ENCODE results near the gene FOXP2. TPM values are rescaled to one million over a fixed set of nuclear protein-coding genes. Genes with fewer than 3 reads are reported as not detected.

Gene FOXP2
- total RNA-seq, 1 donor from 2014 or later, result 1.1 TPM

GRCh38 chr7:114466917-114467316 lies 52.3 kb downstream of the FOXP2 start:
- no peak overlapping the region for H3K4me3 ChIP-seq
- H3K79me2 ChIP-seq (ENCODE audit: low read depth), result no peaks in the 10 kb centered on the region
- no peaks in the 10 kb centered on the region for H3K36me3 ChIP-seq
- TF ChIP-seq CTCF (IDR thresholded peaks at IDR 0.05), result no peak
- TF ChIP-seq EZH2phosphoT487 (IDR thresholded peaks at IDR 0.05), result no peak
- TF ChIP-seq EZH2 (IDR thresholded peaks at IDR 0.05), result no peak
- H3K4me2 ChIP-seq, result no peak overlapping the region
- H3K36me3 Mint-ChIP-seq, result no peaks in the 10 kb centered on the region
- H3K4me1 ChIP-seq, result no peaks in the 10 kb centered on the region
- H3K27me3 Mint-ChIP-seq (ENCODE audit: insufficient read depth, low read depth), result no peaks in the 10 kb centered on the region
- no peak overlapping the region for H3K27ac ChIP-seq
- no peak overlapping the region for H3K9ac ChIP-seq
- H3K27me3 ChIP-seq, result no peaks in the 10 kb centered on the region
- no peaks in the 10 kb centered on the region for H3F3A ChIP-seq (ENCODE audit: low read depth)
- no peaks in the 10 kb centered on the region for H4K20me1 ChIP-seq (ENCODE audit: low read depth)
- no peak for DNase-seq (ENCODE audit: low spot score)
- no peaks in the 10 kb centered on the region for H3K9me3 ChIP-seq (ENCODE audit: low read depth)
- H3K9me3 Mint-ChIP-seq, result no peaks in the 10 kb centered on the region
- no peak overlapping the region for H2AFZ ChIP-seq (replicated peaks)
- H3K27ac Mint-ChIP-seq, result no peak overlapping the region
- peaks cover 6% of the 10 kb centered on the region for H3K4me1 Mint-ChIP-seq
- H3K4me3 Mint-ChIP-seq, result no peak overlapping the region

- Histone ChIP-seq H3K27me3 (no peaks in the 10 kb centered on the region), H4K20me1 (ENCODE audit: low read depth) (no peaks in the 10 kb centered on the region), H3K9ac (no peak overlapping the region), H3K79me2 (ENCODE audit: low read depth) (no peaks in the 10 kb centered on the region), H3K27ac (no peak overlapping the region), H3K4me2 (no peak overlapping the region), H3K4me3 (no peak overlapping the region), H3K4me1 (no peaks in the 10 kb centered on the region), H2AFZ (replicated peaks) (no peak overlapping the region), H3F3A (ENCODE audit: low read depth) (no peaks in the 10 kb centered on the region), H3K36me3 (no peaks in the 10 kb centered on the region), H3K9me3 (ENCODE audit: low read depth) (no peaks in the 10 kb centered on the region)
- no peak overlapping the region for H3K4me3 Mint-ChIP-seq
- no peak overlapping the region for H3K27ac Mint-ChIP-seq
- no peaks in the 10 kb centered on the region for H3K9me3 Mint-ChIP-seq
- no peaks in the 10 kb centered on the region for H3K27me3 Mint-ChIP-seq (ENCODE audit: insufficient read depth, low read depth)
- TF ChIP-seq CTCF (IDR thresholded peaks at IDR 0.05), result no peak
- TF ChIP-seq EZH2phosphoT487 (IDR thresholded peaks at IDR 0.05), result no peak
- no peak for TF ChIP-seq EZH2 (IDR thresholded peaks at IDR 0.05)
- no peaks in the 10 kb centered on the region for H3K36me3 Mint-ChIP-seq
- peaks cover 6% of the 10 kb centered on the region for H3K4me1 Mint-ChIP-seq
- DNase-seq (ENCODE audit: low spot score), result no peak
These were observed 54.2 kb downstream of the FOXP2 start for GRCh38 chr7:114468844-114469243.

- no peaks in the 10 kb centered on the region for H3K4me1 ChIP-seq
- H3K27ac ChIP-seq, result no peak overlapping the region
- no peaks in the 10 kb centered on the region for H3K79me2 ChIP-seq (ENCODE audit: low read depth)
- H3K4me3 Mint-ChIP-seq, result no peak overlapping the region
- no peak overlapping the region for H3K9ac ChIP-seq
- H3K36me3 Mint-ChIP-seq, result no peaks in the 10 kb centered on the region
- no peak overlapping the region for H3K27ac Mint-ChIP-seq
- DNase-seq (ENCODE audit: low spot score), result no peak
- no peaks in the 10 kb centered on the region for H3K4me1 Mint-ChIP-seq
- no peaks in the 10 kb centered on the region for H3K27me3 Mint-ChIP-seq (ENCODE audit: insufficient read depth, low read depth)
- H4K20me1 ChIP-seq (ENCODE audit: low read depth), result no peaks in the 10 kb centered on the region
- no peaks in the 10 kb centered on the region for H3K9me3 ChIP-seq (ENCODE audit: low read depth)
- no peaks in the 10 kb centered on the region for H3K36me3 ChIP-seq
- no peak overlapping the region for H2AFZ ChIP-seq (replicated peaks)
- TF ChIP-seq EZH2 (IDR thresholded peaks at IDR 0.05), result no peak
- no peak for TF ChIP-seq CTCF (IDR thresholded peaks at IDR 0.05)
- no peaks in the 10 kb centered on the region for H3K9me3 Mint-ChIP-seq
- H3K4me3 ChIP-seq, result no peak overlapping the region
- no peak overlapping the region for H3K4me2 ChIP-seq
- H3F3A ChIP-seq (ENCODE audit: low read depth), result no peaks in the 10 kb centered on the region
- no peaks in the 10 kb centered on the region for H3K27me3 ChIP-seq
These were observed 58.4 kb downstream of the FOXP2 start for GRCh38 chr7:114472896-114473512.
